GM10248 (cell line): ENCODE measurements around the gene DOCK6.

Experiments used
- CTCF ChIA-PET: fragments of 300-600 bp; sonication (Branson Sonifier 250); formaldehyde crosslinking; extraction: SDS; loops from one replicate; lab custom pipeline; 2021; ENCODE audit warnings: antibody characterized with exemption; lab: Yijun Ruan, JAX
- POLR2A ChIA-PET: fragments of 350-650 bp; sonication (Branson Sonifier 250); formaldehyde crosslinking; extraction: SDS; loops from one replicate; lab custom pipeline; 2020; ENCODE audit warnings: antibody characterized with exemption; lab: Yijun Ruan, JAX
- DNase-seq: peaks from one replicate; pipeline ENCODE4 v3.0.0; 2012; ENCODE audit errors: extremely low spot score
- TF ChIP-seq, protein P1 (sequence below): IDR thresholded peaks from 2 replicates; pipeline ENCODE4 v1.5.1; 2012; ENCODE audit warnings: mild to moderate bottlenecking, low read depth; ENCODE audit errors: extremely low read depth, missing control alignments, control extremely low read depth

The DOCK6 gene

DNA sequence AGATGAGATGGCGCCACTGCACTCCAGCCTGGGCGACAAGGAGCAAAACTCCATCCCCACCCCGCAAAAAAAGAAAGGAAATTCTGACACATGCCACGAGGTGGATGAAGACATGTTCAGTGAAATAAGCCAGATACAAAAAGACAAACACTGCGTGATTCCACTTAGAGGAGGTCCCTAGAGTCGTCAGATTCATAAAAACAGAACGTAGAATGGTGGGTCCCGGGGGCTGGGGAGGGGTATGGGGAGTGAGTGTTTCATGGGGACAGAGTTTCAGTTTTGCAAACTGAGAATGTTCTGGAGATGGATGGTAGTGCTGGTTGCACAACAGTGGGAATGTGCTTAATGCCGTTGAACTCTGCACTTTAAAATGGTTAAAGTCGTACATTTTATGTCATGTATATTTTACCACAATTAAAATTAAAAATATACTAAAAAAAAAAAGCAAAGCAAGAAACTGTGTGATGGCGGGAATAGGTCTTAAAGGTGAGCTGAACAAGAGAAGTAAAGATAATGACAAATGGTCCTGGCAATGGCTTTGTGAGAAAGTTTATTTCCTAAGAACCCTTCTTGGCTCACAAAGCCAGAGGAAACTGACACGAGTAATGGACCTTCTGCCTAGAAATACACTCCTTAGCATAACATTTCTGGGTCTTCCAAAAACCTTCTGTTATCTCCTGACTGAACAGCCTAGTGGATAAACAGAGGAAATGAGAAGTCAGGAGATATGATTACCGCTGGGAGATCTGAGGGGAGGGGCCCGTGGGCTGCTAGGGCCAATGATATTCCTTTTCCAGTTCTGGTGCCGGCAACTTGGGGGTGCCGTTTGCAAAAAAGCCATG, 102.5 kb downstream of the DOCK6 start:
- no peak for DNase-seq
- TF ChIP-seq, protein P1, sequence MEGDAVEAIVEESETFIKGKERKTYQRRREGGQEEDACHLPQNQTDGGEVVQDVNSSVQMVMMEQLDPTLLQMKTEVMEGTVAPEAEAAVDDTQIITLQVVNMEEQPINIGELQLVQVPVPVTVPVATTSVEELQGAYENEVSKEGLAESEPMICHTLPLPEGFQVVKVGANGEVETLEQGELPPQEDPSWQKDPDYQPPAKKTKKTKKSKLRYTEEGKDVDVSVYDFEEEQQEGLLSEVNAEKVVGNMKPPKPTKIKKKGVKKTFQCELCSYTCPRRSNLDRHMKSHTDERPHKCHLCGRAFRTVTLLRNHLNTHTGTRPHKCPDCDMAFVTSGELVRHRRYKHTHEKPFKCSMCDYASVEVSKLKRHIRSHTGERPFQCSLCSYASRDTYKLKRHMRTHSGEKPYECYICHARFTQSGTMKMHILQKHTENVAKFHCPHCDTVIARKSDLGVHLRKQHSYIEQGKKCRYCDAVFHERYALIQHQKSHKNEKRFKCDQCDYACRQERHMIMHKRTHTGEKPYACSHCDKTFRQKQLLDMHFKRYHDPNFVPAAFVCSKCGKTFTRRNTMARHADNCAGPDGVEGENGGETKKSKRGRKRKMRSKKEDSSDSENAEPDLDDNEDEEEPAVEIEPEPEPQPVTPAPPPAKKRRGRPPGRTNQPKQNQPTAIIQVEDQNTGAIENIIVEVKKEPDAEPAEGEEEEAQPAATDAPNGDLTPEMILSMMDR, result no peak
- ChIA-PET CTCF (no interaction called here), POLR2A (no interaction called here)

DNA sequence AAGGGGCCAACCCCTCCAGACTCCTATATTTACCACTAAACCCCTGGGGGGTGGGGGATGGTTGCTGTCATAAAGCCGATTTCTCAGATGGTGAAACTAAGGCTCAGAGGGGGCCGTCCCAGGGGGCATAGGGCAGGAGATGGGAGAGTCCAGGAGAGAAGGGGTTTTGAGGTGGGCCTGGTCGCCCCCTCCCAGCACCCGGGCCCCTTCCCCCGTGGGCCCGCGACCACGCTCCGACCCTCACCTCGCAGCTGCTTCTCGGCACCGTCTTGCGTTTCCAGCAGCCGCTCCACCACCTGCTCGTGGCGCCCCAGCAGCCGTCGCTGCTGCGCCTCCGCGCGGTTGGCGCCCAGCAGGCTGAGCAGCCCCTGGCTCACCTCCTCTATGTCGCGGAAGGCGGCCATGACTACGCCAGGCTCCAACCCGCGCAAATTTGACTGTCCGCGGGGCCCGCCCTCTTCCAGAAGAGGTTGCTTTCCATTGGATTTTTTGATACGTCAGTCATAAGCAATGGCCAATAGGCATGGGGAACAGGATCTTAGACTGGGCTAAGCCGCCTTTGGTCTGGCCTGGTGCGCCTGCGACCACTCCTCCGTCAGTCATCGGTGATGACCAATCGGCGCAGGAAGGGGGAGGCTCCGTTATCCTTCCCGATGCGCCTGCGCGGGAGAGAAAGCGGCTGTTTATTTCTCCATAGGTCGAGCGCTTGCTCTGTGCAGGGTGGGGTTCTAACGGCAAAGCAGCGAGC, 106.8 kb downstream of the DOCK6 start, which contains the start of gene SPC24:
Gene SPC24 (minus strand): TSS at position 410 of the 748 bp plus-strand sequence. CDS start 6 bp downstream, at position 404.
- ChIA-PET CTCF (interaction anchor here (1.4 to 2.2 kb wide), 3 partner anchors 30 to 226 kb away, joined by 5 to 6 read pairs (median 5); no protein-coding TSS in a partner anchor), POLR2A (no interaction called here)
- peak; percentile 100 for DNase-seq
- TF ChIP-seq, protein P1, result no peak

DNA sequence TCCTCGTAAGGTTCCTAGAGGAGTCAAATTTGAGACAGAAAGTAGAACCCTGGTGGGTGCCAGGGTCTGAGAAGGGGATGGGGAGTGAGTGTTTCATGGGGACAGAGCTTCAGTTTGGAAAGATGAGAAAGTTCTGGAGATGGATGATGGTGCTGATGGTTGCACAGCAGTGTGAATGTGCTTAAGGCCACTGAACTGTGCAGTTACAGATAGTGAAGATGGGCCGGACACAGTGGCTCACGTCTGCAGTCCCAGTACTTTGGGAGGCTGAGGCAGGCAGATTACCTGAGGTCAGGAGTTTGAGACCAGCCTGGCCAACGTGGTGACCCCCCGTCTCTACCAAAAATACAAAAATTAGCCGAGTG, 107.7 kb downstream of the DOCK6 start:
- ChIA-PET POLR2A (no interaction called here), CTCF (interaction anchor here (1.4 to 1.6 kb wide), 2 partner anchors 29 to 119 kb away, joined by 5 read pairs; no protein-coding TSS in a partner anchor)

GRCh38 chr19:11152318-11153062, 109.8 kb downstream of the DOCK6 start:
- CTCF ChIA-PET, result interaction anchor here (0.9 to 2.2 kb wide), 7 partner anchors 9 to 330 kb away, joined by 3 to 5 read pairs (median 4); no protein-coding TSS in a partner anchor
- TF ChIP-seq, protein P1, result no peak
- POLR2A ChIA-PET, result interaction anchor here (0.6 kb wide), 2 partner anchors 18 to 58 kb away, joined by 3 to 5 read pairs; no protein-coding TSS in a partner anchor
- DNase-seq, result no peak

More for the DNA sequence above, 107.7 kb downstream of the DOCK6 start:
- no peak for DNase-seq
- TF ChIP-seq, protein P1, result no peak

DNA sequence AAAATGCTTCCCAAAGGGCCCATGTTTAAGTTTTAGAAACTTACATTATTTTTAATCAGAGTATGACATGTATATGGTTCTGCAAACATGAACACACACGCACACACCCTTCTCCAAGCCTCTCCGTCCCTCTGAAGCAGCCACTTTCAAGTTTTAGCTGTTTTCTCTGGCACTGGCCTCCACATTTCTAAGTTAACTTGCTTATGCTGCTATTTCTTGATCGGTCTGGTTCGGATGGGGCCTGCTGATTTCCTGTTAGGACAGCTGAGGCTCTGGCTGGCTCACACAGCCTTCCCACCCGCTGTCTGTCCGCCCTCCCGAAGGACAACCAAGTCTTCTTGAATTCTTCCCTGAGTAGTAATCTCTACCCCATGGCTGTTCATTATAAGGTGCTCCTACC, 111.1 kb downstream of the DOCK6 start:
- DNase-seq, result no peak
- ChIA-PET CTCF (interaction anchor here (1.2 to 2.2 kb wide), 4 partner anchors 8 to 230 kb away, joined by 3 to 5 read pairs (median 4); no protein-coding TSS in a partner anchor), POLR2A (interaction anchor here (0.5 to 0.6 kb wide), 2 partner anchors 179 to 331 kb away, joined by 3 read pairs; no protein-coding TSS in a partner anchor)
- TF ChIP-seq, protein P1, result no peak
